ENCODE data around the gene SARNP. TPM values are rescaled to one million over a fixed set of nuclear protein-coding genes. Genes with fewer than 3 reads are reported as not detected.
A peak's percentile ranks its signal among the peaks of the same experiment; 100 is the strongest.

The SARNP gene
- total RNA-seq, 4 donors from 2014 or later: 38.0 to 50.7 (median 45.0) TPM

GRCh38 chr12:55739025-55739378 lies 78.5 kb downstream of the SARNP start:
- H3K27ac ChIP-seq: peak overlapping the region in 2 of 4 donors; percentile 72 to 91
- no peaks in the 10 kb centered on the region for H3K36me3 ChIP-seq
- intact Hi-C loops (cut with DNase I; ENCODE audit: low total_unique reads) (loop anchor here (2.0 kb wide), 1 partner anchor 202 kb away; no protein-coding TSS in a partner anchor), in situ Hi-C loops (cut with MboI; ENCODE audit: low pct_ligation_motif_present in 1 of 4, low pct_unique_long_range_greater_than_20kb in 1 of 4, low sequenced_read_pairs in 3 of 4) (loop anchor here in 2 of 4 donors (10.0 kb wide), 2 partner anchors 76 to 196 kb away; partner anchors contain the start of genes DGKA (in 1 of the 2), ORMDL2 (in 1 of the 2) and SARNP (in 1 of the 2))
- TF ChIP-seq EP300 (IDR thresholded peaks at IDR 0.05; ENCODE audit: low read depth): no peak
- 66 to 70% methylated on average over 2 of the region's 2 CpGs for WGBS, 2 donors (ENCODE audit: low coverage in 1 of 2)
- no peak for DNase-seq
- peaks cover 11% of the 10 kb centered on the region for H3K27me3 ChIP-seq
- H3K4me3 ChIP-seq: peak overlapping the region in 1 of 4 donors; percentile 34
- H3K9me3 ChIP-seq: no peaks in the 10 kb centered on the region
- H3K4me1 ChIP-seq: peaks cover 7 to 32% (median 27%) of the 10 kb centered on the region in 4 donors

DNA sequence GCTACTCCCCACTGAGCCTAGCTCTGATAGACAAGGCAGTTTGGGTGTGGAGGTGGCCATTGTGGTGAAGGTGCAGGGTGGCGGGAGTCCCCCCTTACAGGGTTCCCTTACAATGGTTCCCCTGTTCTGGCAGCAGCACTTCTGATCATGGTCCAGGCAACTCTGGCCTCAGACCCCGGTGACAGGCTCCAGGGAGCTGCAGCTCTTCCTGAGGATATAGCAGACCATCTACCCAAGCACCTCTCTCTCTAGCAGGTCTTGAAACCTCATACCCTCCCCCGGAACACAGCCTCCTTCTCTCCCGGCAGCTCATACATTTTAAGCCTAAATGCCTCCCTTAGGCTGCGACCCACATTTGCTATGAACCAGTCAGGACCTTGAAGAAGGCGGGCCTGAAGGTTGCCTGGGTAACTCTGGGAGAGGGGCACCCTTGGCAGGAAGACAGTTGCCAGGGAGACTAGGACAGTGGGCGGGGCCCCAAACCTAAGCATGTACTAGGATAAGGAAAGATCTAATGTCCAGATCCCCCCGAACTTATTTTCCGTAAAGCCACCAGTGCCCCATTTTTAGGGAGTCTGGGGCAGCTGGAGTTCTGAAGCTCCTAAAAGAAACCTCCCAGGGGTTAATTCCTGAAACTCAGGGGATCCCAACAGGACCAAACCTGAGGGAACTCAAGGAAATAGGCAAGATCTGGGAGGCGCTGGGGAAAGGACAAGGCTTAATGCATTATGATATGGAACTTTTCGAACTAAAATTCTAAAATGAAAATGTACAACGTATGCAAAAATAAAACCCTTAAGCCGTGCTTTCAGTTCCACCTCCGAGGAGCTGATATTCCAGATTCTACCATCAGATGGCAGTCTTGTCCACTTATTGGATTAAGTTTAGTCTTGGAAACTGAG lies 79.2 kb downstream of the SARNP start:
- Histone ChIP-seq H3K4me1 (peaks cover 7 to 26% (median 22%) of the 10 kb centered on the region in 4 donors), H3K4me3 (peak overlapping the region; percentile 34 to 62 (median 40)), H3K36me3 (no peaks in the 10 kb centered on the region), H3K9me3 (no peaks in the 10 kb centered on the region), H3K27me3 (peaks cover 7% of the 10 kb centered on the region), H3K27ac (peak overlapping the region; percentile 72 to 91 (median 83))
- intact Hi-C loops (cut with DNase I; ENCODE audit: low total_unique reads) (loop anchor here (2.0 kb wide), 1 partner anchor 202 kb away; no protein-coding TSS in a partner anchor), in situ Hi-C loops (cut with MboI; ENCODE audit: low pct_ligation_motif_present in 1 of 4, low pct_unique_long_range_greater_than_20kb in 1 of 4, low sequenced_read_pairs in 3 of 4) (loop anchor here in 2 of 4 donors (10.0 kb wide), 2 partner anchors 76 to 196 kb away; partner anchors contain the start of genes DGKA (in 1 of the 2), ORMDL2 (in 1 of the 2) and SARNP (in 1 of the 2))
- WGBS, 2 donors (ENCODE audit: low coverage in 1 of 2): 0 to 1% methylated on average over 7 to 14 of the region's 14 CpGs
- TF ChIP-seq POLR2A (IDR thresholded peaks at IDR 0.05): no peak
- no peak for TF ChIP-seq POLR2AphosphoS5 (IDR thresholded peaks at IDR 0.05)
- TF ChIP-seq, protein P1, sequence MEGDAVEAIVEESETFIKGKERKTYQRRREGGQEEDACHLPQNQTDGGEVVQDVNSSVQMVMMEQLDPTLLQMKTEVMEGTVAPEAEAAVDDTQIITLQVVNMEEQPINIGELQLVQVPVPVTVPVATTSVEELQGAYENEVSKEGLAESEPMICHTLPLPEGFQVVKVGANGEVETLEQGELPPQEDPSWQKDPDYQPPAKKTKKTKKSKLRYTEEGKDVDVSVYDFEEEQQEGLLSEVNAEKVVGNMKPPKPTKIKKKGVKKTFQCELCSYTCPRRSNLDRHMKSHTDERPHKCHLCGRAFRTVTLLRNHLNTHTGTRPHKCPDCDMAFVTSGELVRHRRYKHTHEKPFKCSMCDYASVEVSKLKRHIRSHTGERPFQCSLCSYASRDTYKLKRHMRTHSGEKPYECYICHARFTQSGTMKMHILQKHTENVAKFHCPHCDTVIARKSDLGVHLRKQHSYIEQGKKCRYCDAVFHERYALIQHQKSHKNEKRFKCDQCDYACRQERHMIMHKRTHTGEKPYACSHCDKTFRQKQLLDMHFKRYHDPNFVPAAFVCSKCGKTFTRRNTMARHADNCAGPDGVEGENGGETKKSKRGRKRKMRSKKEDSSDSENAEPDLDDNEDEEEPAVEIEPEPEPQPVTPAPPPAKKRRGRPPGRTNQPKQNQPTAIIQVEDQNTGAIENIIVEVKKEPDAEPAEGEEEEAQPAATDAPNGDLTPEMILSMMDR (IDR thresholded peaks at IDR 0.05): peak; percentile 85 to 98 (median 87)
- TF ChIP-seq EP300 (IDR thresholded peaks at IDR 0.05; ENCODE audit: low read depth): no peak
- peak; percentile 84 for DNase-seq

DNA sequence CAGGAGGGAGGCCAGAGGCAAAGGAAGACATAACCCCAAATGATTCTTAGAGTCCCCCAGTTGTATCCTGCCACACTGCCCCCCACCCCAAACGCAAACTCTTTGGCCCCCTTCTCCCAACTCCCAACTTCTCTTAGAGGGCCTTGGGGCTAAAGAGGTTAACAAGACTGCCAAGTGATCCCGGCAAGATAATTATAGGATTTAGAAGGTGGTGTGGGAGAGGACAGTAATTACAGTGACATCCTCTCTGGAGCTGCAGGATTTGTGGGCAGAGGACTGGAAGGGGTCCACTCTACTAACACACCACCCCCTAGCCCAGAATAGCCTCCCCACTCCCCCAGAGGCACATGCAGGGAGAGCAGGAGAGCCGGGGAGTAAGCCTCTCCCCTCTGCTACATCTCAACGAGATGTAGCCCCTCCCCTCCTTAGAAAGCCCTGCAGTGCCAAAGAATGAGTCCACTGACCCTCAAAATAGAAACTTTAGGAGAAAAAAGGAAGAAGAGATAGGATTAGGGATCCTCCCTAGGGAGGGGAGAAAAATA lies 79.9 kb downstream of the SARNP start:
- no peaks in the 10 kb centered on the region for H3K36me3 ChIP-seq
- no peak for DNase-seq
- H3K27ac ChIP-seq: peak overlapping the region; percentile 72 to 91 (median 83)
- H3K4me1 ChIP-seq: peaks cover 7 to 24% (median 20%) of the 10 kb centered on the region in 4 donors
- peaks cover 7% of the 10 kb centered on the region for H3K27me3 ChIP-seq
- peak overlapping the region in 1 of 4 donors; percentile 62 for H3K4me3 ChIP-seq
- TF ChIP-seq POLR2A (IDR thresholded peaks at IDR 0.05): no peak
- TF ChIP-seq EP300 (IDR thresholded peaks at IDR 0.05; ENCODE audit: low read depth): no peak
- TF ChIP-seq, protein P1 (IDR thresholded peaks at IDR 0.05): no peak
- TF ChIP-seq POLR2AphosphoS5 (IDR thresholded peaks at IDR 0.05): no peak
- WGBS, 2 donors (ENCODE audit: low coverage in 1 of 2): 13% methylated on average over 4 of the region's 4 CpGs; no CpG with 5 or more reads in 1 of the 2 donors
- in situ Hi-C loops (cut with MboI; ENCODE audit: low pct_ligation_motif_present in 1 of 4, low pct_unique_long_range_greater_than_20kb in 1 of 4, low sequenced_read_pairs in 3 of 4): loop anchor here in 2 of 4 donors (10.0 kb wide), 2 partner anchors 77 to 197 kb away; partner anchors contain the start of genes DGKA (in 1 of the 2), ORMDL2 (in 1 of the 2) and SARNP (in 1 of the 2)
- intact Hi-C loops (cut with DNase I; ENCODE audit: low total_unique reads): loop anchor here (2.0 kb wide), 1 partner anchor 203 kb away; no protein-coding TSS in a partner anchor
- no peaks in the 10 kb centered on the region for H3K9me3 ChIP-seq

GRCh38 chr12:55736780-55737580 lies 80.5 kb downstream of the SARNP start:
- peak; percentile 89 for DNase-seq
- TF ChIP-seq POLR2A (IDR thresholded peaks at IDR 0.05) (no peak), EP300 (IDR thresholded peaks at IDR 0.05; ENCODE audit: low read depth) (no peak), POLR2AphosphoS5 (IDR thresholded peaks at IDR 0.05) (peak in 2 of 3 donors; percentile 28 to 35)
- TF ChIP-seq, protein P1 (IDR thresholded peaks at IDR 0.05): peak; percentile 72 to 97 (median 85)
- H3K36me3 ChIP-seq: no peaks in the 10 kb centered on the region
- no peaks in the 10 kb centered on the region for H3K9me3 ChIP-seq
- peak overlapping the region; percentile 72 to 91 (median 83) for H3K27ac ChIP-seq
- 43% methylated on average over 6 of the region's 6 CpGs; no CpG with 5 or more reads in 1 of the 2 donors for WGBS, 2 donors (ENCODE audit: low coverage in 1 of 2)
- peaks cover 5% of the 10 kb centered on the region for H3K27me3 ChIP-seq
- in situ Hi-C loops (cut with MboI; ENCODE audit: low pct_ligation_motif_present in 1 of 4, low pct_unique_long_range_greater_than_20kb in 1 of 4, low sequenced_read_pairs in 3 of 4) (loop anchor here in 2 of 4 donors (10.0 kb wide), 2 partner anchors 78 to 198 kb away; partner anchors contain the start of genes DGKA (in 1 of the 2), ORMDL2 (in 1 of the 2) and SARNP (in 1 of the 2)), intact Hi-C loops (cut with DNase I; ENCODE audit: low total_unique reads) (no loop called here)
- H3K4me1 ChIP-seq: peaks cover 7 to 19% (median 17%) of the 10 kb centered on the region in 4 donors
- no peak overlapping the region for H3K4me3 ChIP-seq

Data from transverse colon (tissue), 4 donors.